GM12864 (cell line): ENCODE measurements around the gene NF1.
A peak's percentile ranks its signal among the peaks of the same experiment; 100 is the strongest.

Experiments used
- DNase-seq: peaks from one replicate; pipeline ENCODE4 v3.0.0-alpha.2; 2011; ENCODE audit warnings: low read depth
- H3K4me3 ChIP-seq: 2 replicates; pipeline ENCODE4 v1.5.1; 2011; ENCODE audit warnings: mild to moderate bottlenecking, low read depth, low read length, control low read depth
- TF ChIP-seq, protein P1 (sequence below): IDR thresholded peaks from 2 replicates; pipeline ENCODE4 v1.5.1; 2011; ENCODE audit warnings: low read depth, mild to moderate bottlenecking, moderate library complexity, low read length, control low read depth, inconsistent platforms; ENCODE audit errors: missing control alignments

Gene NF1

DNA sequence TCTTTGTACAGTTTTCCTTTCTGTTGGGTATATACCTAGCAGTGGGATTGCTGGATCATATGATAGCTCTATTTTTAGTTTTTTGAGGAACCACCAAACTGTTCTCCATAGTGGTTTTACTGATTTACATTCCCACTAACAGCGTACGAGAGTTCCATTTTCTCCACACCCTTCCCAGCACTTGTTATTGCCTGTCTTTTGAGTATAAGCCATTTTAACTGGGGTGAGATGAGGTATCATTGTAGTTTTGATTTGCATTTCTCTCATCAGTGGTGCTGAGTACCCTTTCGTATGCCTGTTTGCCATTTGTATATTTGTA is 220.0 kb downstream of the NF1 start:
- no peak overlapping the region for H3K4me3 ChIP-seq
- TF ChIP-seq, protein P1, sequence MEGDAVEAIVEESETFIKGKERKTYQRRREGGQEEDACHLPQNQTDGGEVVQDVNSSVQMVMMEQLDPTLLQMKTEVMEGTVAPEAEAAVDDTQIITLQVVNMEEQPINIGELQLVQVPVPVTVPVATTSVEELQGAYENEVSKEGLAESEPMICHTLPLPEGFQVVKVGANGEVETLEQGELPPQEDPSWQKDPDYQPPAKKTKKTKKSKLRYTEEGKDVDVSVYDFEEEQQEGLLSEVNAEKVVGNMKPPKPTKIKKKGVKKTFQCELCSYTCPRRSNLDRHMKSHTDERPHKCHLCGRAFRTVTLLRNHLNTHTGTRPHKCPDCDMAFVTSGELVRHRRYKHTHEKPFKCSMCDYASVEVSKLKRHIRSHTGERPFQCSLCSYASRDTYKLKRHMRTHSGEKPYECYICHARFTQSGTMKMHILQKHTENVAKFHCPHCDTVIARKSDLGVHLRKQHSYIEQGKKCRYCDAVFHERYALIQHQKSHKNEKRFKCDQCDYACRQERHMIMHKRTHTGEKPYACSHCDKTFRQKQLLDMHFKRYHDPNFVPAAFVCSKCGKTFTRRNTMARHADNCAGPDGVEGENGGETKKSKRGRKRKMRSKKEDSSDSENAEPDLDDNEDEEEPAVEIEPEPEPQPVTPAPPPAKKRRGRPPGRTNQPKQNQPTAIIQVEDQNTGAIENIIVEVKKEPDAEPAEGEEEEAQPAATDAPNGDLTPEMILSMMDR, result no peak
- no peak for DNase-seq

DNA sequence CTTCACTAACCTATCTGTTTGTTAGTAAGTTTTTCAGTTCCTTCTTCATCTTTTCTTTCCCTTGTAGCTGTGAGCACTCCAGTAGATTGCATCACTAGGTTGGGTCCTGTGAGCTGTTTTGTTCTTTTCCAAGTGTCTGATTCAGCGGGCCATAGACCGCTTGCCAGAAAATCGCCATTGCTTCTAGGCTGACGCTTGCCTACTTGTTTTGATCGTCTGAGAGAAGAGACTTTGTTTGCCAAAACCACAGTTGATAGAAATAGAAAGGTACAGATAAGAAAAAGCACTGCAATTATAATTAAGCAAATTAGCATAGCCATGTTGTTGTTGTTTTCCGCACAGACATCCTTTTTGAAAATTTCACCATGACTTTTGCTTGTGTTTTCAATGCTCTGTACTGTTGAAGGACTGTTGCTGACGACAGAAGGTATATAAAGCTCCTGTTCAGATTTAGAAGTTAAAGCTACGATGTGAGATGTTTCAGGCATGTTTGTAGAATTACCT is 223.6 kb downstream of the NF1 start:
- TF ChIP-seq, protein P1, result no peak
- peak overlapping the region; percentile 42 for H3K4me3 ChIP-seq

DNA sequence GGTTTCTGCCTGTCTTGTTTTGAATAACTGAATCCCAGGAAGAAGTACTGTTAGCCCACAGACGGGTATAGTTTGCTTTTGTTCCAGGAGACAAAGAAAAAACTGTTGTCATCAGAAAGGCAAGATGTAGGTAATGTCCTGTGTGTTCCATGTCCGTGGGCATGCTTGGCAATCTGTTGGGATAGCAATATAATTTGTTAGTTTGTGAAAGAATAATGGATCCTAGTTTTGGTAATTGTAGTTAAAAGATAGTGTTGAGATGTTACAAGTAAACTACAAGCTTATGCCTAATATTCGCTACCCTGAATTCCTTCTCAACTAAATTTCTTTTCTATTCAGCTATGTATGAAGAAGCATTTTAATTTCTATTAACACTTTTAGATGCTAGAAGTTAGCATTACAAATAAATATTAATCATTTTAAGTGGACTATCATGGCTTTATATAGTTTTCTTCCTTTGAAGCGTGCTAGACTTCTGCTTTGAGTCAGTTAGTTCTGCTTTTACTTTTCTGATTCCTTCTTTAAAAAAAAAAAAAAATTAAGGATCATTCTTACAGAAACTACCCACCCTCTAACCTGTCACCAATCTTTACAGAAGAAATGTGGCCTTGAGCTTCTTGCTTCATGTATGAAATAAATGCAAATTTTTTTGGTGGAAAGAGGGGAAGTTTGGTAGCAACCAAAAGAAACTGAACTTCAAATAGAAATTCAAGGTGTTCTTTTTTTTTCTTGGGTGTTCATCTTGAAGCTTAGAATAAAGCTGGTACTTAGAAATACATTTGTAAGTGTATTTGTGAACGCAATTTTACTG is 224.3 kb downstream of the NF1 start:
- peak overlapping the region; percentile 66 for H3K4me3 ChIP-seq
- peak; percentile 85 for DNase-seq
- TF ChIP-seq, protein P1, result no peak

More for the DNA sequence above, 223.6 kb downstream of the NF1 start:
- DNase-seq, result peak; percentile 73

DNA sequence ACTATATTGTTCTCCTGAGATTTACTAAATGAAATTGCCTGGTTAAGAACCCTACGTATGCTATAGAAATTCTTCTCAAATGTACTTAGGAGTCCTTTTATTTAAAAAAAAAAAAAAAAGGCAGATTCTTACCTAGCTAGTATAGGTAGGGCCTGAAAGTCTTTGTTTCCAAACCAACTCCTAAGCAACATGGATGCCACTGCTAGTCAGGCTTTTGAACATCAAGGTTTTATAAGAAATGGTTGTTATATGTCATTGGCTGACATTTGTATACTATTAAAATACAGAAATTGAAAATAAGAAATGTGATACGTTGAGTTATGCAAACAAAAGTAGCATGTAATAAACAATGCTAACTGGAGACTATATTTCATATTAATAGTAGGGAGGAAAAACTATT is 225.5 kb downstream of the NF1 start:
- TF ChIP-seq, protein P1, result no peak
- H3K4me3 ChIP-seq, result peak overlapping the region; percentile 66; the same call in 1 of the 2 replicates
- DNase-seq, result no peak

DNA sequence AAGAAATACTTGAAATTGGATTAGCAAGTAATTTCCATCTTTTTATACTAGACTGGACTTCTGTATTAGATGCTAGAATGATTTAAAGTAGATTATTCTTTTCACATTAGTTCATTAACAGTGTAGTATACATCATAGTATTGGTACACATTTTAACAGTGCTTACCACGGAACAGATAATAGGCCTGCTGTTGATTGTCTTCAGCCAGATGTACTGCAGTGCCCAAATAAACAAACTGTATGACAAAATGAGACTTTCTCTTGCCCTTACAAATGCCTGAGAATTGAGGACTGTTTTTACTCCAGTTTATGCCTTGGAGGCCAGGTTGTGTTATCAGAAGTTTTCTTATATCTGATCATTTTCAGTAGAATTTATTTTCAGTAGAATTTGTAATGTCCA is 226.0 kb downstream of the NF1 start:
- no peak for DNase-seq
- TF ChIP-seq, protein P1, result no peak
- H3K4me3 ChIP-seq, result peak overlapping the region; percentile 66

DNA sequence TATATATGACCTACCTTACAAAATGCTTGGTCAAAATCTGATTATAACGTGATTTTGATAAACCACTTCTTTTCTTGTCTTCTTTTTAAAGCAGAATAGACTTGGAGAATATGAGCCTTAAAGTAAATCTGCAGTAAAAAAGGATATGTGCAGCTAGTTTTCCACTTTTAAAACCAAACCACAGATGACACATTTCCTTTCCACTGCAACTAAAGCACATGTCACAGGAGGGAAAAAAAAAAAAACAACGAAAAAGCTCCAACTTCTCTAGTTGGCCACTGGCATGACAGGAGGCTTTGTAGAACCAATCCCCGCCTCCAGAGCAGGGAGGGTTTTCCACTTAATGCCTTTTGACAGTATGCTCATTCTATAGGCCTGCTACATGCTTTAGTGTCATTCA is 226.7 kb downstream of the NF1 start, which contains the start of gene EVI2A:
Gene EVI2A (minus strand): TSS at position 142 of the 400 bp plus-strand sequence. CDS start 2,609 bp downstream, outside the sequence.
- TF ChIP-seq, protein P1, result no peak
- H3K4me3 ChIP-seq, result peak within 1 kb of the TSS; percentile 66
- peak; percentile 84 for DNase-seq
